Measurements from ENCODE around the gene LRRC1.
"Not testable (repeated sequence)": the region's sequence is repeated elsewhere in the genome, so short reads cannot be mapped to it uniquely, and the experiment has no call there.

The LRRC1 gene

DNA sequence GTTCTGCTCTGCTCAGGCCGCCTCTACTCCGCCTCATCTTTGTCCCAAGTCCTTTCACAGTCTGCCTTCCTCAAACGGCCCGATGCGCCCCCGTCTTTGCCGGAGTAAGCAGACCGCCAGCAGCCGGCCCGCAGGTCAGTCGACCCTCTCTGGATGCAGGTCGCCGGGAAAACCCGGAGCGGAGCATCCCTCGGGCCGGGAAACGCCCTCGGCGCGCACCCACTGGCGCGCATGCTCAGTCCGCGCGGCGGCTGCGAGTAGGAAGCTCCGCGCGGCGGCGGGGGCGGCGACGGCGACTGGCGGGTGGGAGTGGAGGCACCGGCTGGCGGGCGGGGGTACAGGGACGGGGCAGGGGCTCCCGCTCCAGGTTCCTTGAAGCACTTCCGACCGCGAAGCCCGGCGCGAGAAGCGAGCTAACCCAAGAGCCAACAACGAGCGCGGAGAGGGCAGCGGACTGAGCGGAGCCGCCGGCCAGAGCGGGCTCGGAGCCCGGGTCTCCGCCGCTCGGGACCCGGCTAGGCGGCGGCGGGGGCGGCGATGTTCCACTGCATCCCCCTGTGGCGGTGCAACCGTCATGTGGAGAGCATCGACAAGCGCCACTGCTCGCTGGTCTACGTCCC is at the start of gene LRRC1:
TSS of gene LRRC1 (plus strand) at position 286 of the 620 bp plus-strand sequence. CDS start at position 538, 252 bp downstream.
- DNase-seq (ENCODE audit: low read depth in 2 of 3, low spot score in 1 of 3) = peak; percentile 66 to 81 (median 79)

GRCh38 chr6:53746442-53747103 is 48.2 kb upstream of the LRRC1 start:
- no peak for DNase-seq (ENCODE audit: low read depth in 2 of 3, low spot score in 1 of 3)

- no peak for DNase-seq (ENCODE audit: low read depth in 2 of 3, low spot score in 1 of 3)
These were observed 44.7 kb upstream of the LRRC1 start for GRCh38 chr6:53750052-53750650.

DNA sequence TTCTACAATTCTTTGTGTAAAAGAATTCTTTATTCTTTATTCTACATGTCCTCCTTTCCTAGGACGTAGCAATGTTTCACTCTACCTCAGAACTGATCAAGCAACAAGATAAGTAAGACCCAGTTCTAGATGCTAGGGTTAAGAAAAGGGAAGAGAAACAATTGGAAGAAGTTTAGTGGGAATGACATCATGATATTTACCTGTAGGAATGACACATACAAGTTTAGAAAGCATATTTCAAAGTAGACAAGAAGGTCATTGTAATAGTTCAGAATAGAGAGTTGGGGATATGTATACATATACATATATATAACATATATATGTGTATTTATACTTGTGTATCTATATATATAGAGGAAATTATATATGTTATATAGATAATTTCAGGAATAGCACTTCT is 43.4 kb upstream of the LRRC1 start:
- DNase-seq (ENCODE audit: low read depth in 2 of 3, low spot score in 1 of 3) = no peak

- no peak for DNase-seq (ENCODE audit: low read depth in 2 of 3, low spot score in 1 of 3)
These were observed 42.4 kb upstream of the LRRC1 start for GRCh38 chr6:53752440-53752839.

- no peak for DNase-seq (ENCODE audit: low read depth in 2 of 3, low spot score in 1 of 3)
These were observed 41.9 kb upstream of the LRRC1 start for GRCh38 chr6:53752856-53753255.

GRCh38 chr6:53754330-53754729 is 40.5 kb upstream of the LRRC1 start:
- DNase-seq (ENCODE audit: low read depth in 2 of 3, low spot score in 1 of 3) = no peak

GRCh38 chr6:53756396-53756795 is 38.4 kb upstream of the LRRC1 start:
- no peak for DNase-seq (ENCODE audit: low read depth in 2 of 3, low spot score in 1 of 3)

DNA sequence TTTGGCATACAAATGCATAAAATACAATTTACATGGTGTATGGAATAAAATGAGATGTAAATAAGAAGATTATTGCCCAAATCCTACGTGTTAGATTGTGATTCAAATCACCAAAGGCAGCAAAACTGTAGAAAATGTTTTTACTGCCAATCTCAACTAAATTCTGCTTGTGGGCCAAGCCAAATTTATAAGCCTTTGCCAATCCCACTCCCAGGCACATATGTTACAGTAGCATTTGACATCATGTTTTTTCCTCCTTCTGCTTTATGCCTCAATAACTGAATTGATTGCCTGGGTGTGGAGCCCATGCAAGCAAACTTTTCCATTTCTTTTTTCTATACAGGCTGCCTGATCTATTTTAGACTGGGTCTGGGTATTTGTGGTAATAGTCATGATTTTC is 36.3 kb upstream of the LRRC1 start:
- no peak for DNase-seq (ENCODE audit: low read depth in 2 of 3, low spot score in 1 of 3)

DNA sequence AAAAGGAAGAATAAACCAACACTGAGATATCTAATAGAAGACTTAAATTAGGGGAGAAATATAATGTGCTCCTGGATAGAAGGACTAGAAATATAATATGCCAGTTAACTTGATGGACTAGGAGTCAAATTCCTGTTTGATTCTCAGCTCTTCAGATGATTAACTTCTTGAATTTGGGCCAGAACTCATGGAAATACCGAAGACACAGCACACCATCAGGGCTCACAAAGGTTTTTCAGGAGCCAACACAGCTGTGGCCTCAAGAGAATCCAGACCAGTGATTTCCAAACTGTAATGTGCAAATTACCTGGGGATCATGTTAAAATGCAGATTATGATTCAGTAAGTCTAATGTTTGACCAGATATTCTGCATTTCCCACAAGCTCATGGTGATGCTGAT is 33.8 kb upstream of the LRRC1 start:
- no peak for DNase-seq (ENCODE audit: low read depth in 2 of 3, low spot score in 1 of 3)

DNA sequence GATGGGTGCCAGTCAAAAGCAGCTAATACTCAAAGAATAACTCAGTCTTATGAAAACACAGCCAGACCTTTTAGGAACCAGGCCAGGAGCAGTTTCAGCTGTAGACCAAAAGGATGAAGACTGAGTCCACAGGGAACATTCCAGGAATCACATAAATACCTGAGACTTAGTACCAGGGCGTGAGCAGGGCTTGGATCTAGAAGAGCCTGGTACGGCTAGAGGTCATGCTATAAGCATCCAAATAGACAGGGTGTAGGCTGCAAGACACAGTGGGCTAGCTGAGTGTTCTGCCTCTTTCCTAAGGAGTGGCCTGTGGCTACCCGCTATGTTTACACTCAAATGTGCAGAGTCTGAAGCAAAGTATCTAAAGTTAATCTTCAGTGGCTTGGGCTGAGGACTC is 29.5 kb upstream of the LRRC1 start:
- DNase-seq (ENCODE audit: low read depth in 2 of 3, low spot score in 1 of 3) = no peak

DNA sequence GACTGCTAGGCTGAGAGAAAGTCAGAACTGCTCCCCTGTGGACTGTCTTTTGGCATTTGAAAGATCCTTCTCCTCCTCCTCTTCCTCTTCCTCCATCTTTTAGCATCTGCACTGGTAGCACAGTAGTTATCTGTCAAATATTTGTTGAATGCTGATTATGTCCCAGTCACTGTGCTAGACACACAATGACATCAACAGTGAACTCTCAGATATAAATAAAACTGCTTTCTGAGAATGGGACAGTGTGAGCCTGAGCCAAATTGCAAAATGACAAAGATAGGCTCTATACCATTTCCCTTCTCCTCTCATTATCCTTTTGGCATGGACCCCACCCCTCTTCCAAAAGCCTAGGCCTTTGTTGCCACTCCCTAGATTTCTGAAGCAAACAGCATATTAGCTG is 27.9 kb upstream of the LRRC1 start:
- no peak for DNase-seq (ENCODE audit: low read depth in 2 of 3, low spot score in 1 of 3)

DNA sequence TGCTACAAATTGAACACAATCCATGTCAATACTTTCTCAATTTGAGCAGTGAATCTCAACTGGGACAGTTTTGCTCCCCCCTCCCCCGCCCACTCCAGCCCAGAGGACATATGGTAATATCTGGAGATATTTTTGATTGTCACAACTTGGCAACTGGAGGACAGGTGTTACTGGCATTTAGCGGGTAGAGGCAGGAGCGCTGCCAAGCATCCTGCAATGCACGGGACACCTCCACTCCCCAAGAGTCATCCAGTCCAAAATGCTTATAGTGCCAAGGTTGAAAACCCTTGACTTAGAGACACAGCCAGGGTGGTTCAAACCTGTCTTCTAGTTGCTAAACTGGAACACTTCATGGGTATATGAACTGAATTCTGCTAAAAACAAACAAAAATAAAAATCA is 26.9 kb upstream of the LRRC1 start:
- no peak for DNase-seq (ENCODE audit: low read depth in 2 of 3, low spot score in 1 of 3)

- DNase-seq (ENCODE audit: low read depth in 2 of 3, low spot score in 1 of 3) = no peak
These were observed 26.2 kb upstream of the LRRC1 start for GRCh38 chr6:53768636-53769035.

DNA sequence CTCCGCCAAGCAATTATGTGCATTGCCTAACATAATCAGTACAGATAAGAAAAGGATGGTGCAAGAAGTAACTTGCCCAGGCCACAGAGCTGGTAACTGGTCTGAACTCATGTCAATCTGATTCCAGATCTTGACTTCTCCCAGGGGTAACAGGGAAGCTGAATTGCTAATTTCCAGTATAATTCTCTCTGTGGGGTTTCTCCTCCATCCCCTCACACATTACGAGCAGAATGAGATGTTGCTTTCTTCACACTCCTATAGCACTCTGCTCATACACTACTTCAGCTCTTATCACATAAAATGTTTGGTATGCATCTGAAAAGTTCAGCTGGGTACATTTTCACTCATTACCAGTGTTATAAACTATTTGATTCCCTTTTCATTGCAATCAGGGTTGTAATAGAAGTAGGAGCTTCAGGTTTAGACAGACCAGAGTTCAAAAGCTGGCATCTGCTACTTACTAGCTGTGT is 24.0 kb upstream of the LRRC1 start:
- DNase-seq (ENCODE audit: low read depth in 2 of 3, low spot score in 1 of 3) = no peak

DNA sequence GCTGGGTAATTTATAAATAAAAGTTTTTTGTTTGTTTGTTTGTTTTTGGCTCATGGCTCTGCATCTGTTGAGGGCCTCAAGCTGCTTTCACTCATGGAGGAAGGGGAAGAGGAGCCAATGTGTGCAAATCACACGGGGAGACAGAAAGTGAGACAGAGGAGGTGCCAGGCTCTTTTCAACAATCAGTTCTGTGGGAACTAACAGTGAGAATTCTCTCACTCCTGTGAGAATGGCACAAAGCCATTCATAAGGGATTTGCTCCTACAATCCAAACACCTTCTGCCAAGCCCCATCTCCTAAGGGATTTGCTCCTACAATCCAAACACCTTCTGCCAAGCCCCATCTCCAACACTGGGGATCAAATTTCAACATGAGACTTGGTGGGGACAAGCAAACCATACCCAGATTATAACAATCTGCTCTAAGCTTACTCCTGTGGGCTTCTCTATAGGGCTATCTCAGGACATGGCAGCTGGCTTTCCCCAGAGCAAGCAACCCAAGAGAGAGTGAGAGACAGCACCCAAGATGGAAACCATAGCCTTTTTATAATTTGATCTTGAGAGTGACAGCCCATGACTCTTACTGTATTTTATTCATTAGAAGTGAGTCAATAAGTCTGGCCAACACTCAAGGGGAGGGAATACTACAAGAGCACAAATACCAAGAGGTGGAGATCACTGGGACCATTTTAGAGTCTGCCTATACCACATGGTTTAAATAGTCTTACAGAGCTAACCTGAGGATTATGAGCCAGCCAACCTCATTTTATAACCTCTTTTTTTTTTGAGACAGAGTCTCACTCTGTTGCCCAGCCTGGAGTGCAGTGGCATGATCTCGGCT is 22.8 kb upstream of the LRRC1 start:
- DNase-seq (ENCODE audit: low read depth in 2 of 3, low spot score in 1 of 3) = no peak

GRCh38 chr6:53773044-53773696 is 21.6 kb upstream of the LRRC1 start:
- no peak for DNase-seq (ENCODE audit: low read depth in 2 of 3, low spot score in 1 of 3)

GRCh38 chr6:53776152-53776551 is 18.7 kb upstream of the LRRC1 start:
- DNase-seq (ENCODE audit: low read depth in 2 of 3, low spot score in 1 of 3) = not testable (repeated sequence)

- DNase-seq (ENCODE audit: low read depth in 2 of 3, low spot score in 1 of 3) = not testable (repeated sequence)
These were observed 9.8 kb upstream of the LRRC1 start for GRCh38 chr6:53784991-53785390.

DNA sequence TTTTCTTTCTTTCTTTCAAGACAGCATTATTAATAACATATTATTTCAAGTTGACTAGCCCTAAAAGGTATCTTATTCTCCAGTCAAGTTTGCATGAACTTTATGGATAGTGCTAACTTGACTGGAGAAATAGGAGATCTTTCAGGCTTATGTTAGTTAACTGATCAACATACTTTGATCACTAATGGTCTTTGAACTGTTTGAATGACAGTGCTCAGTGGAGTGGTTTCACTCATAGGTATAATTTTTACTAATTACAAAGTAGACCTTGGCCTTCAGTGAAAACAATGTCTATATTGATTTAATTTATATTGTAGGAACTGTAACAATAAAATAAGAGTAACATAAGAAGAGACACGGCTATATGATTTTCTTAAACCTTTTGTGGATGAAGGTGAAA is 8.0 kb upstream of the LRRC1 start:
- DNase-seq (ENCODE audit: low read depth in 2 of 3, low spot score in 1 of 3) = no peak

DNA sequence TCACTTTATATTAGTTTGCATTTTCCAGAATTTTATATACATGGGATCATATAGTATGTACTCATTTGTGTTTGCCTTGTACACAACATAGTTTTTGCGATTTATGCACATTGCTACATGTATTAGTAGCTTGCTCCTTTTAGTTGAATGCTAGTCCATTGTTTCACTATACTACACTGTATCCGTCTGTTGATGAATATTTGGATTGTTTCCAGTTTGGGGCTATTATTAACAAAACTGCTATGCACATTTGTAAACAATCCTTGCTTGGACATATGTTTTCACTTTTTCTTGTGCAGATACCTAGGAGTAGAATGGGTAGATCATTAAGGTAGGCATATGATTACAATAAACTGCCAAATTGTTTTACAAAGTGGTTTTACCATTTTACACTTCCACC is 3.9 kb upstream of the LRRC1 start:
- DNase-seq (ENCODE audit: low read depth in 2 of 3, low spot score in 1 of 3) = no peak

All from stimulated activated CD4-positive, alpha-beta T cell treated with anti-CD3 and anti-CD28 coated beads, Interleukin-12 subunit alpha, Interleukin-12 subunit beta, amount 100 ng/mL, for 48 hours (primary cell).